PC-9 (cell line): Measurements from ENCODE around the gene TAPBPL. TPM values are rescaled to one million over a fixed set of nuclear protein-coding genes. Genes with fewer than 3 reads are reported as not detected.
"Not testable (repeated sequence)": the region's sequence is repeated elsewhere in the genome, so short reads cannot be mapped to it uniquely, and the experiment has no call there.

Experiments
- BruUV-seq: library from RNA; stranded (reverse); fragments of 400-500 nt; replicated peaks from 2 replicates; lab custom pipeline; 2021; lab: Mats Ljungman, UMichigan
- CTCF ChIA-PET: fragments of 300-600 bp; sonication (Branson Sonifier 250); formaldehyde crosslinking; loops from one replicate; lab custom pipeline; 2022; ENCODE audit warnings: antibody characterized with exemption; lab: Charles Lee
- POLR2A ChIA-PET: fragments of 300-600 bp; sonication (Branson Sonifier 250); formaldehyde crosslinking; loops from one replicate; lab custom pipeline; 2022; ENCODE audit warnings: antibody characterized with exemption; ENCODE audit not compliant: unreplicated experiment; lab: Charles Lee
- DNase-seq, 2 experiments: peaks; one replicate each; pipeline versions ENCODE4 v3.0.0 to v3.0.0-alpha.2; 2015 to 2022; ENCODE audit warnings: mixed read lengths in 1 of 2
- H2AFZ ChIP-seq: fragments of 200-600 bp; sonication (generic); 2 replicates; pipeline ENCODE4 v1.8.1; 2017; ENCODE audit warnings: antibody characterized with exemption
- H3F3A ChIP-seq: fragments of 200-600 bp; sonication (generic); 2 replicates; pipeline ENCODE4 v1.8.1; 2017; ENCODE audit warnings: antibody characterized with exemption, mild to moderate bottlenecking, low read depth; ENCODE audit not compliant: insufficient read depth
- H3K27ac ChIP-seq: fragments of 200-600 bp; sonication (generic); 2 replicates; pipeline ENCODE4 v1.6.1; 2016; ENCODE audit warnings: mixed run types
- H3K27me3 ChIP-seq: fragments of 200-600 bp; sonication (generic); 2 replicates; pipeline ENCODE4 v1.6.1; 2016; ENCODE audit warnings: low read depth, mixed run types; ENCODE audit not compliant: insufficient read depth
- H3K36me3 ChIP-seq: fragments of 200-600 bp; sonication (generic); 2 replicates; pipeline ENCODE4 v1.6.1; 2016; ENCODE audit warnings: low read depth, mixed run types
- H3K4me1 ChIP-seq: fragments of 200-600 bp; sonication (generic); replicated peaks from 2 replicates; pipeline ENCODE4 v1.6.1; 2016; ENCODE audit warnings: mixed run types; ENCODE audit not compliant: insufficient read depth
- H3K4me2 ChIP-seq: fragments of 200-600 bp; sonication (generic); 2 replicates; pipeline ENCODE4 v1.6.1; 2017; ENCODE audit warnings: mixed run types
- H3K4me3 ChIP-seq: fragments of 200-600 bp; sonication (generic); 2 replicates; pipeline ENCODE4 v1.6.1; 2016; ENCODE audit warnings: mixed run types
- H3K79me2 ChIP-seq: fragments of 200-600 bp; sonication (generic); 2 replicates; pipeline ENCODE4 v1.6.1; 2017; ENCODE audit warnings: low read depth, mixed run types
- H3K9me2 ChIP-seq: fragments of 200-600 bp; sonication (generic); 2 replicates; pipeline ENCODE4 v1.8.1; 2017; ENCODE audit warnings: mild to moderate bottlenecking; ENCODE audit not compliant: insufficient read depth
- H3K9me3 ChIP-seq: fragments of 200-600 bp; sonication (generic); 2 replicates; pipeline ENCODE4 v1.8.1; 2016; ENCODE audit warnings: low read depth; ENCODE audit not compliant: insufficient read depth
- H4K20me1 ChIP-seq: fragments of 200-600 bp; sonication (generic); 2 replicates; pipeline ENCODE4 v1.8.1; 2017; ENCODE audit not compliant: insufficient read depth
- CTCF ChIP-seq: fragments of 200-600 bp; sonication (generic); conservative IDR thresholded peaks from 2 replicates; pipeline ENCODE4 v1.6.1; 2017; ENCODE audit warnings: mixed run types, antibody characterized with exemption, mild to moderate bottlenecking, moderate library complexity
- EZH2 ChIP-seq: fragments of 200-600 bp; sonication (generic); IDR thresholded peaks from 2 replicates; pipeline ENCODE4 v1.8.0; 2017; ENCODE audit warnings: antibody characterized with exemption, low read depth
- intact Hi-C: fragments of 100-400 bp; cut with micrococcal nuclease; formaldehyde crosslinking; loops from one replicate; pipeline ENCODE4 v1.10.0; 2022; ENCODE audit not compliant: unreplicated experiment
- total RNA-seq: library from RNA; stranded (reverse); gene quantifications from 2 replicates; pipeline ENCODE4 v1.2.3, GENCODE V29; 2021

Gene TAPBPL
- total RNA-seq, 1 experiment from 2014 or later, result 26.0 TPM

GRCh38 chr12:6467571-6468282, 15.9 kb downstream of the TAPBPL start:
- H3K9me2 ChIP-seq, H3K4me2 ChIP-seq, H3K79me2 ChIP-seq, H3K27me3 ChIP-seq, H4K20me1 ChIP-seq, POLR2A ChIA-PET, H3K9me3 ChIP-seq, BruUV-seq, H3K4me3 ChIP-seq, DNase-seq, H3K36me3 ChIP-seq, H2AFZ ChIP-seq, H3K27ac ChIP-seq: not testable (repeated sequence)
- CTCF ChIA-PET, result interaction anchor here (0.5 kb wide), 2 partner anchors 10 to 96 kb away, joined by 3 to 11 read pairs; no protein-coding TSS in a partner anchor
- peaks cover 12% of the 10 kb centered on the region for H3F3A ChIP-seq
- H3K4me1 ChIP-seq, result peaks cover 15% of the 10 kb centered on the region
- intact Hi-C loops, result loop anchor here (5.0 kb wide), 2 partner anchors 145 to 270 kb away; no protein-coding TSS in a partner anchor

DNA sequence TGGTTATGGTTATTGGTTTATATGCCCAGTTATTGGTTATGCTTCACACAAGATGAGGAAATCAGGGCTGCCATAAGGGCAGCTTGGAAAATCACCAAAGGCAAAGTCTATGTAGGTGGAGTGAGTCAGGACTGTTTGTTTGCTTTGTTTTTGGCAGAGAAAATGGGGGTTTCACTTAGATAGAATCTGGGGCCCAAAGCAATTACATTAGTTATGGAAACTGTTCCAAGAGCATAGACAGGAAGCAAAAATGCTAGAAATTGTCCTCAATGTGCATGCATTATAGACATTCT, 16.4 kb downstream of the TAPBPL start:
- Histone ChIP-seq H3K4me3 (no peak overlapping the region), H4K20me1 (no peaks in the 10 kb centered on the region)
- CTCF ChIA-PET, result interaction anchor here (0.5 kb wide), 2 partner anchors 9 to 95 kb away, joined by 3 to 11 read pairs; no protein-coding TSS in a partner anchor

GRCh38 chr12:6469092-6469491, 17.2 kb downstream of the TAPBPL start:
- ChIA-PET CTCF (no interaction called here), POLR2A (no interaction called here)
- Histone ChIP-seq H3F3A (peaks cover 12% of the 10 kb centered on the region), H3K27ac (no peak overlapping the region), H2AFZ (no peak overlapping the region), H4K20me1 (no peaks in the 10 kb centered on the region), H3K9me2 (no peaks in the 10 kb centered on the region), H3K79me2 (no peaks in the 10 kb centered on the region; the same call in 1 of the 2 replicates), H3K27me3 (0 out of 2 replicates have a peak, but pooled peaks cover 3% of the 10 kb centered on the region), H3K4me1 (peaks cover 15% of the 10 kb centered on the region), H3K4me2 (peak overlapping the region; percentile 96), H3K36me3 (no peaks in the 10 kb centered on the region), H3K4me3 (0 out of 2 replicates have a peak overlapping the region, but pooled peaks have one; percentile 76), H3K9me3 (no peaks in the 10 kb centered on the region)
- intact Hi-C loops, result loop anchor here (5.0 kb wide), 2 partner anchors 147 to 272 kb away; no protein-coding TSS in a partner anchor
- no TSS peak for BruUV-seq
- TF ChIP-seq CTCF (no peak), EZH2 (no peak)
- DNase-seq, result no peak

More for the DNA sequence above, 16.4 kb downstream of the TAPBPL start:
- H3K9me3 ChIP-seq, result no peaks in the 10 kb centered on the region
- intact Hi-C loops, result loop anchor here (5.0 kb wide), 2 partner anchors 146 to 271 kb away; no protein-coding TSS in a partner anchor
- BruUV-seq, result no TSS peak
- H3K27ac ChIP-seq, result no peak overlapping the region
- no peaks in the 10 kb centered on the region for H3K9me2 ChIP-seq
- no peaks in the 10 kb centered on the region for H3K36me3 ChIP-seq
- no peak overlapping the region for H2AFZ ChIP-seq
- TF ChIP-seq CTCF, result no peak
- no peak for TF ChIP-seq EZH2
- no peaks in the 10 kb centered on the region for H3K27me3 ChIP-seq
- POLR2A ChIA-PET, result no interaction called here
- DNase-seq, result no peak
- peaks cover 15% of the 10 kb centered on the region for H3K4me1 ChIP-seq
- no peaks in the 10 kb centered on the region; the same call in 1 of the 2 replicates for H3K79me2 ChIP-seq
- H3F3A ChIP-seq, result peaks cover 12% of the 10 kb centered on the region
- H3K4me2 ChIP-seq, result no peak overlapping the region
